Astrocyte of the spinal cord (primary cell): ENCODE measurements around the gene ARSG.

Experiments used
- DNase-seq: peaks from one replicate; pipeline ENCODE4 v3.0.0; 2011; ENCODE audit warnings: low read depth, low spot score
- H3K4me3 ChIP-seq: 2 replicates; pipeline ENCODE4 v1.5.1; 2011; ENCODE audit warnings: low read depth, mild to moderate bottlenecking, low read length, moderate library complexity
- CTCF ChIP-seq: IDR thresholded peaks from 2 replicates; pipeline ENCODE4 v1.5.1; 2012; ENCODE audit warnings: low read depth, mild to moderate bottlenecking, low read length, inconsistent platforms
- in situ Hi-C: cut with HindIII; loops from 2 replicates; pipeline ENCODE4 v1.10.0; 2017; ENCODE audit warnings: low sequenced_read_pairs

The ARSG gene

GRCh38 chr17:68455901-68456338 is 164.6 kb downstream of the ARSG start:
- DNase-seq: no peak
- peak overlapping the region; percentile 90 for H3K4me3 ChIP-seq
- in situ Hi-C loops: no loop called here
- TF ChIP-seq CTCF: no peak

DNA sequence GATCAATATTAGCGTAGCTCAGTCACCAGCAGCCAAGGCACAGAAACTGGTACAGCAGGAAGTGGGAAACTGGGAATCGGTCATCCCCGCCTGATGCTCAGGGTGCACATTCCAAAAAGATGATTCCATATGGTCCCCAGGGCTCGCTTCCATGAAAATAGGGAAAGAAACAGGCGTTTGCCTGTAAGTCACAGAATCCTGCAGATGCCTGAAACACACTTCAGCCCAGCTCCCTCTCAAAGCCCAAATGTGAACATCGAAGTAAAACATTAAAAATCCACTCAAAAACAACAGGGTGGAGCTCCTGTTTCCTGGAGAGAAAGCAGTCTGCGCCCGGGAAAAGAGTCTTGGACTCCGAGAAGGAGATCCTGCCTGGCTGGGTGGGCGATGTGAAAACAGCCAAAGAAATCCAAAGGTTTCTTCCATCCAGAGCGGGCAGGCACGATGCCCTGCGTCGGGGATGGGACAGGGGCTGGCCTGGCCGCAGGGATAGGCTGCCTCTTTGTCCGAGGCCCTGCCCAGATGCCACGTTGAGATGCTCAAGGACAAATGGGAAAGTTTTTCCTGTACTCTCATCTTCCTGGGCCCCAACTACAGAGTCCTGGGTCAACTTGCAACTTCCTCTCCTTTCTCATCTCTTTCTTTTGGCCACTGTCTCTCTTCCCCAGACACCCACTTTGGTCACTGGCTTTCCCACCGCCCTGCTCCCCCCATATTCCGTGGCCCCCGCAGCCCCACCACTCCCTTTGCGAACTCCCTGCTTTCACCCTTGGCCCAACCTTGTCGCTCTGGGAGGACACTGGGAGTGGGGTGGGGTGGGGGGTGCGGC is 165.3 kb downstream of the ARSG start:
- H3K4me3 ChIP-seq: peak overlapping the region; percentile 90
- TF ChIP-seq CTCF: no peak
- peak; percentile 89 for DNase-seq
- in situ Hi-C loops: no loop called here

GRCh38 chr17:68457168-68457538 is 165.9 kb downstream of the ARSG start, which contains the start of gene WIPI1:
Gene WIPI1, minus strand, starts transcription at chr17:68457496. Its CDS starts 75 bp downstream, at chr17:68457421.
- in situ Hi-C loops: no loop called here
- no peak for DNase-seq
- peak within 1 kb of the TSS; percentile 90 for H3K4me3 ChIP-seq
- TF ChIP-seq CTCF: no peak

- DNase-seq: peak; percentile 99
- in situ Hi-C loops: no loop called here
- TF ChIP-seq CTCF: no peak
These were observed 166.4 kb downstream of the ARSG start for GRCh38 chr17:68457539-68458259.

DNA sequence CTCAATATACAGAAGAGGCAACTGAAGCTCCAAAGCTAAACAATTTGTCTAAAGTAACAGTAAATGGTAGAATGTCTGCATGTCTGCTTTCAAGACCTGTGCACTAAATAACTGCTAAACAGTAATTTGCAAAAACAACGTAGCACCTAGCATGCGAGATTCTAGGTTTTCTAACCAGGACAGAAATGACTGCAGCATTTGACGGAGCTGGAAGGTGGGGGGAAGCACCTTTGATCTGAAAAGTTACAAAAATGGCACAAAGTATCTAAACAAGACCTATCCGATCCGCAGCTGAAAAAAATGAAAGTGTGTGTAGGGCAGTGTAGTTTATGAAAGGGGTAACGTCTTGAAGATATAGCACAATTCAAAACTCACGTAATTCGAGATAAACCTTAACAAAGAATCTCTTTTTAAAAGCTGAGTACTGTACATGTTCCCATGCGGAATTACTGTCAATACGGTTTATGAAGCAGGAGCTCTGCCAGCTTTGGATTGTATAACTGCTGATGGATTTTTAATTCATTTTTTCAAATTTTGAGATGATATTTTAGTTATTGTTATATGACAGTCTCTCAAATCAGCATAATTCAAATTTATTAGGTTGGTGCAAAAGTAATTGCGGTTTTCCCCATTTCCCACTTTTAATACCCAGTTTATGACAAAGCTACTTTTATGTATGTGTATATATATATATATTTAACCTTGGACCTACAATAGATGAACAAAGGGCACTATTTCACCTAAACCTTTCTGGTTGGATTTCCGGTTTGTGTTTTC is 167.2 kb downstream of the ARSG start:
- no peak for TF ChIP-seq CTCF
- in situ Hi-C loops: no loop called here
- H3K4me3 ChIP-seq: peak overlapping the region; percentile 57
- no peak for DNase-seq

More at GRCh38 chr17:68457539-68458259, 166.4 kb downstream of the ARSG start:
- peak overlapping the region; percentile 57 for H3K4me3 ChIP-seq

- in situ Hi-C loops: no loop called here
- DNase-seq: no peak
- no peak overlapping the region for H3K4me3 ChIP-seq
- no peak for TF ChIP-seq CTCF
These were observed 167.8 kb downstream of the ARSG start for GRCh38 chr17:68459037-68459639.
